Activated effector memory CD4-positive, alpha-beta T cell treated with Interleukin-2 at 50 U/mL for 16 hours (primary cell): ENCODE data around the gene SLC5A1.
A peak's percentile ranks its signal among the peaks of the same experiment; 100 is the strongest.

ENCODE experiments used
- DNase-seq: peaks from one replicate; pipeline ENCODE4 v3.0.0-alpha.2; 2020

Gene SLC5A1

GRCh38 chr22:32042924-32043323, at the start of gene SLC5A1:
Gene SLC5A1, plus strand, starts transcription at chr22:32043261. Its CDS starts 21 bp downstream, at chr22:32043282.
- DNase-seq, result no peak

GRCh38 chr22:31995046-31995445, 48.0 kb upstream of the SLC5A1 start:
- DNase-seq, result no peak

GRCh38 chr22:31995807-31996206, 47.3 kb upstream of the SLC5A1 start:
- no peak for DNase-seq

GRCh38 chr22:31998784-31999385, 44.2 kb upstream of the SLC5A1 start:
- no peak for DNase-seq

- no peak for DNase-seq
These were observed 42.9 kb upstream of the SLC5A1 start for GRCh38 chr22:32000181-32000580.

- DNase-seq, result no peak
These were observed 37.6 kb upstream of the SLC5A1 start for GRCh38 chr22:32005453-32005852.

GRCh38 chr22:32013200-32013599, 29.9 kb upstream of the SLC5A1 start:
- no peak for DNase-seq

- no peak for DNase-seq
These were observed 27.0 kb upstream of the SLC5A1 start for GRCh38 chr22:32016081-32016480.

GRCh38 chr22:32018056-32018455, 25.0 kb upstream of the SLC5A1 start:
- DNase-seq, result no peak

- DNase-seq, result no peak
These were observed 22.9 kb upstream of the SLC5A1 start for GRCh38 chr22:32020117-32020516.

- DNase-seq, result no peak
These were observed 21.3 kb upstream of the SLC5A1 start for GRCh38 chr22:32021716-32022115.

GRCh38 chr22:32023251-32023827, 19.7 kb upstream of the SLC5A1 start:
- DNase-seq, result no peak

GRCh38 chr22:32024796-32025195, 18.3 kb upstream of the SLC5A1 start:
- DNase-seq, result no peak

GRCh38 chr22:32030518-32031247, 12.4 kb upstream of the SLC5A1 start:
- no peak for DNase-seq

GRCh38 chr22:32031466-32031865, 11.6 kb upstream of the SLC5A1 start:
- no peak for DNase-seq

- no peak for DNase-seq
These were observed 8.8 kb upstream of the SLC5A1 start for GRCh38 chr22:32034275-32034674.

GRCh38 chr22:32037236-32037635, 5.8 kb upstream of the SLC5A1 start:
- DNase-seq, result no peak

GRCh38 chr22:32040324-32040904, 2.6 kb upstream of the SLC5A1 start:
- DNase-seq, result no peak

- DNase-seq, result no peak
These were observed 330 bp downstream of the SLC5A1 start for GRCh38 chr22:32043391-32043790.

- no peak for DNase-seq
These were observed 1.4 kb downstream of the SLC5A1 start for GRCh38 chr22:32044477-32044876.

- no peak for DNase-seq
These were observed 1.9 kb downstream of the SLC5A1 start for GRCh38 chr22:32044913-32045312.

- no peak for DNase-seq
These were observed 5.0 kb downstream of the SLC5A1 start for GRCh38 chr22:32048069-32048468.

- peak; percentile 28 for DNase-seq
These were observed 7.8 kb downstream of the SLC5A1 start for GRCh38 chr22:32050678-32051515.
